Measurements from ENCODE around the gene CKLF.
"Not testable (repeated sequence)": the region's sequence is repeated elsewhere in the genome, so short reads cannot be mapped to it uniquely, and the experiment has no call there.

The CKLF gene

GRCh38 chr16:66509576-66509975 is 42.8 kb upstream of the CKLF start:
- no peak for DNase-seq (ENCODE audit: low read depth)
- H3K4me3 ChIP-seq (ENCODE audit: low read depth, low read length): no peak overlapping the region
- TF ChIP-seq, protein P1, sequence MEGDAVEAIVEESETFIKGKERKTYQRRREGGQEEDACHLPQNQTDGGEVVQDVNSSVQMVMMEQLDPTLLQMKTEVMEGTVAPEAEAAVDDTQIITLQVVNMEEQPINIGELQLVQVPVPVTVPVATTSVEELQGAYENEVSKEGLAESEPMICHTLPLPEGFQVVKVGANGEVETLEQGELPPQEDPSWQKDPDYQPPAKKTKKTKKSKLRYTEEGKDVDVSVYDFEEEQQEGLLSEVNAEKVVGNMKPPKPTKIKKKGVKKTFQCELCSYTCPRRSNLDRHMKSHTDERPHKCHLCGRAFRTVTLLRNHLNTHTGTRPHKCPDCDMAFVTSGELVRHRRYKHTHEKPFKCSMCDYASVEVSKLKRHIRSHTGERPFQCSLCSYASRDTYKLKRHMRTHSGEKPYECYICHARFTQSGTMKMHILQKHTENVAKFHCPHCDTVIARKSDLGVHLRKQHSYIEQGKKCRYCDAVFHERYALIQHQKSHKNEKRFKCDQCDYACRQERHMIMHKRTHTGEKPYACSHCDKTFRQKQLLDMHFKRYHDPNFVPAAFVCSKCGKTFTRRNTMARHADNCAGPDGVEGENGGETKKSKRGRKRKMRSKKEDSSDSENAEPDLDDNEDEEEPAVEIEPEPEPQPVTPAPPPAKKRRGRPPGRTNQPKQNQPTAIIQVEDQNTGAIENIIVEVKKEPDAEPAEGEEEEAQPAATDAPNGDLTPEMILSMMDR (conservative IDR thresholded peaks at IDR 0.05; ENCODE audit: low read depth, low read length): no peak

DNA sequence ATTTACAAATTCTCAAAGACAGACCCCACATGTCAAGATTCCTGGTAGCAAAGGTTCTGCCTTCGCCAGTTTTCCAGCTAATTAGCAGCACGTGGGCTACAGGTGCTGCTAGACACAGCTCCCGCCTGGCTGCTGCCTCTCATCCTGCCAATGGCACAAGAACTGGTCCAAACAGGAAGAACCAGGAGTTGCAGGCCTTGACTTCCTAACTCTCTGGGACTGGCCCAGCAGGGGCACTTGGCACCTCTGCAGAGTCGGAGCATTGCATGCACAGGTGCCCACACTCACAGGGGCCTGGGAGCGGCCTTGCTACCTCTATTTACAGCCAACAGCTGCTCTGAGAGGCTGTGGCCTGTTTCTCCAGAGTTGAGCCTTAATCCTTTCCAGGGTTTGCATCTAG is 42.1 kb upstream of the CKLF start:
- TF ChIP-seq, protein P1 (conservative IDR thresholded peaks at IDR 0.05; ENCODE audit: low read depth, low read length): no peak
- no peak for DNase-seq (ENCODE audit: low read depth)
- H3K4me3 ChIP-seq (ENCODE audit: low read depth, low read length): no peak overlapping the region

- TF ChIP-seq, protein P1 (conservative IDR thresholded peaks at IDR 0.05; ENCODE audit: low read depth, low read length): no peak
- no peak for DNase-seq (ENCODE audit: low read depth)
- no peak overlapping the region for H3K4me3 ChIP-seq (ENCODE audit: low read depth, low read length)
Measured at GRCh38 chr16:66510711-66511601, 41.4 kb upstream of the CKLF start.

- peak; percentile 72 for DNase-seq (ENCODE audit: low read depth)
- TF ChIP-seq, protein P1 (conservative IDR thresholded peaks at IDR 0.05; ENCODE audit: low read depth, low read length): peak; percentile 10
- H3K4me3 ChIP-seq (ENCODE audit: low read depth, low read length): no peak overlapping the region
Measured at GRCh38 chr16:66511602-66512271, 40.6 kb upstream of the CKLF start.

DNA sequence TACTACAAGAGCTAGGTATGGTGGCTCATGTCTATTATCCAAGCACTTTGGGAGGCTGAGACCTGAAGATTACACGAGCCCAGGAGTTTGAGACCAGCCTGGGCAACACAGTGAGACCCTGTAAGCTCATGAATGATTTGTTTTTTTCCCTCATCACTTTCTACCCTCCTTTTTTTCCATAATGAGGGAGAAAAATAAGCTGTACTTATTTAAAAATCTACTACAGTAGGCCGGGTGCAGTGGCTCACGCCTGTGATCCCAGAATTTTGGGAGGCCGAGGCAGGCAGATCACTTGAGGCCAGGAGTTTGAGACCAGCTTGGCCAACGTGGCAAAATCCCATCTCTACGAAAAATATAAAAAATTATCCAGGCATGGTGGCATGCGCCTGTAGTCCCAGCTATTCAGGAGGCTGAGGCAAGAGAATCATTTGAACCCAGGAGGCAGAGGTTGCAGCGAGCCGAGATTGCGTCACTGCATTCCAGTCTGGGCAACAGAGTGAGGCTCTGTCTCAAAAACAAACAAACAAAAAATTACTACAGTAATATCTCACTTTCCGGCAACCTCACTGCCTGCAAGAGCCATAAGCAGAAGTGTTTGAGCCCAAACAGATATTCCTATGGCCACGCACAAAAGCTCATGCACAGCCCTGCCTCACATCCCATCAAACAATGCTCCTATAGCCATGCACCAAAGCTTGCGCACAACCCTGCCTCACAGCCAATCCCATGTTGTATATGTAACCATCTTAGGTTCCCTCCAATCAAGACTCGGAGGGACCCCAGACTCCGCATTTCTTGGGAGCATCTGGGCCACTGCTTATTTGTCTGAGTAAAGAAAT is 39.9 kb upstream of the CKLF start:
- no peak overlapping the region for H3K4me3 ChIP-seq (ENCODE audit: low read depth, low read length)
- DNase-seq (ENCODE audit: low read depth): peak; percentile 79
- TF ChIP-seq, protein P1 (conservative IDR thresholded peaks at IDR 0.05; ENCODE audit: low read depth, low read length): no peak

- TF ChIP-seq, protein P1 (conservative IDR thresholded peaks at IDR 0.05; ENCODE audit: low read depth, low read length): no peak
- no peak overlapping the region for H3K4me3 ChIP-seq (ENCODE audit: low read depth, low read length)
- DNase-seq (ENCODE audit: low read depth): no peak
Measured at GRCh38 chr16:66513111-66513723, 39.2 kb upstream of the CKLF start.

DNA sequence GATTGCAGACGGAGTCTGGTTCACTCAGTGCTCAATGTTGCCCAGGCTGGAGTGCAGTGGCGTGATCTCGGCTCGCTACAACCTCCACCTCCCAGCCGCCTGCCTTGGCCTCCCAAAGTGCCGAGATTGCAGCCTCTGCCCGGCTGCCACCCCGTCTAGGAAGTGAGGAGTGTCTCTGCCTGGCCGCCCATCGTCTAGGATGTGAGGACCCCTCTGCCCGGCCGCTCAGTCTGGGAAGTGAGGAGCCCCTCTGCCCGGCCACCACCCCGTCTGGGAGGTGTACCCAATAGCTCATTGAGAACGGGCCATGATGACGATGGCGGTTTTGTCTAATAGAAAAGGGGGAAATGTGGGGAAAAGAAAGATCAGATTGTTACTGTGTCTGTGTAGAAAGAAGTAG is 38.0 kb upstream of the CKLF start:
- not testable (repeated sequence) for DNase-seq (ENCODE audit: low read depth); H3K4me3 ChIP-seq (ENCODE audit: low read depth, low read length)

DNA sequence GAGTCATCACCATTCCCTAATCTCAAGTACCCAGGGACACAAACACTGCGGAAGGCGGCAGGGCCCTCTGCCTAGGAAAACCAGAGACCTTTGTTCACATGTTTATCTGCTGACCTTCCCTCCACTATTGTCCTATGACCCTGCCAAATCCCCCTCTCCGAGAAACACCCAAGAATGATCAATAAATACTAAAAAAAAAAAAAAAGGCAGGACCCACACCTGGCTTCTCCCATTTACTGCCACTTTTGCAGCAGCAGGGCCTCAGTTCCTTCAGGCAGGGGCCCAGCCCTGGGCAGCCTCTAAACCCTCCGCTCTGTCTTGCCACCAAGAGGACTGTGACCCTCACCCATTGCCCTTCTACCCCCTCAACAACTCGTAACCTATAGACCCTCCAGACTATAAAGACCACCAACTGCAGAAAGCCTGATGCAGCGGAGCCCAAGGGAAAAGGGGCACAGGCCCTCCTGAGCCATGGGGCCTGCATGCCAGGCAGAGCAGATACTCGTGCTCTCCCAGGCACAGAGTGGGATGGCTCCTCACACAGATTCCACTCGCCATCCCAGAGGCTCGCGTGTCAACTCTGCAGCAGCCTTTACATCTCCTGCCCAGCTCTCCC is 37.3 kb upstream of the CKLF start:
- not testable (repeated sequence) for DNase-seq (ENCODE audit: low read depth); H3K4me3 ChIP-seq (ENCODE audit: low read depth, low read length)

Measured in choroid plexus epithelial cell (primary cell).